ENCODE results near the gene RNF31. TPM values are rescaled to one million over a fixed set of nuclear protein-coding genes. Genes with fewer than 3 reads are reported as not detected.
A peak's percentile ranks its signal among the peaks of the same experiment; 100 is the strongest.

The RNF31 gene
- total and polyA plus RNA-seq, 2 of the 13 experiments (the other 11 are each of a cell fraction or from before 2014, with no cell fraction given), result 48.2 to 86.8 TPM

- BruUV-seq (replicated peaks), result no TSS peak
- DNase-seq (ENCODE audit: low spot score), result no peak
- Histone ChIP-seq H3K4me1 (ENCODE audit: insufficient read depth, low read length) (peaks cover 24% of the 10 kb centered on the region), H2AFZ (ENCODE audit: low read length) (no peak overlapping the region), H3K4me2 (ENCODE audit: low read depth, low read length) (no peak overlapping the region), H3K79me2 (ENCODE audit: insufficient read depth, low read length) (peaks cover 15% of the 10 kb centered on the region), H3K4me3 (replicated peaks in 1 of 3; ENCODE audit: insufficient read depth in 1 of 3, low read depth in 2 of 3, low read length in 3 of 3) (no peak overlapping the region), H3K9me3 (ENCODE audit: low read length) (no peaks in the 10 kb centered on the region), H4K20me1 (ENCODE audit: insufficient read depth, low read length) (no peaks in the 10 kb centered on the region), H3K36me3 (replicated peaks in 1 of 2; ENCODE audit: control insufficient read depth in 1 of 2, insufficient read depth in 2 of 2, low read length in 2 of 2) (peaks cover 73 to 77% of the 10 kb centered on the region in 2 experiments), H3K27me3 (ENCODE audit: control insufficient read depth in 1 of 2, insufficient read depth in 2 of 2, low read length in 2 of 2) (no peaks in the 10 kb centered on the region), H3K9ac (ENCODE audit: insufficient read depth, low read depth, low read length) (no peak overlapping the region), H3K27ac (ENCODE audit: extremely low read length, insufficient read depth, low read length) (no peak overlapping the region)
- no peak for ATAC-seq
- no peak for FAIRE-seq
- WGBS (ENCODE audit: low lambda C conversion rate), result 97% methylated on average over 7 of the region's 7 CpGs
- POLR2A ChIA-PET, result interaction anchor here (0.9 to 8.1 kb wide), 7 partner anchors 10 to 44 kb away, joined by 3 to 53 read pairs (median 4); partner anchors contain the start of genes CHMP4A, EMC9, IRF9 and TM9SF1
- intact Hi-C loops (cut with micrococcal nuclease; ENCODE audit: unreplicated experiment) (no loop called here), in situ Hi-C loops (cut with HindIII; ENCODE audit: extremely low pct_ligation_motif_present, low pct_unique_long_range_greater_than_20kb) (no loop called here)
- CTCF ChIA-PET (ENCODE audit: low intra/inter-chr PET ratio, low total read pairs), result no interaction called here
- TF ChIP-seq ZNF598 (CRISPR knock-in tag; IDR thresholded peaks at IDR 0.05; ENCODE audit: borderline replicate concordance) (0 out of 2 replicates have a peak, but pooled peaks have one; percentile 61), ZNF883 (CRISPR knock-in tag; IDR thresholded peaks at IDR 0.05; ENCODE audit: not compliant biosample characterization) (peak; percentile 60), CBX1 (IDR thresholded peaks at IDR 0.05; ENCODE audit: low read depth) (no peak), RBM22 (optimal IDR thresholded peaks at IDR 0.05; ENCODE audit: low read length) (peak; percentile 49), PTBP1 (IDR thresholded peaks at IDR 0.05; ENCODE audit: low read depth, low read length, poor library complexity, severe bottlenecking) (no peak), HES4 (CRISPR knock-in tag; IDR thresholded peaks at IDR 0.05; ENCODE audit: borderline replicate concordance) (0 out of 2 replicates have a peak, but pooled peaks have one; percentile 32), ZBTB8A (CRISPR knock-in tag; IDR thresholded peaks at IDR 0.05; ENCODE audit: borderline replicate concordance, low read depth) (no peak), ZNF407 (CRISPR knock-in tag; IDR thresholded peaks at IDR 0.05; ENCODE audit: not compliant biosample characterization) (peak; percentile 62), CREBL2 (CRISPR knock-in tag; IDR thresholded peaks at IDR 0.05; ENCODE audit: borderline replicate concordance) (peak; percentile 49; the same call in 1 of the 2 replicates), BCL3 (CRISPR knock-in tag; IDR thresholded peaks at IDR 0.05) (peak; percentile 44; the same call in 1 of the 2 replicates), NPAS2 (CRISPR knock-in tag; IDR thresholded peaks at IDR 0.05; ENCODE audit: borderline replicate concordance) (0 out of 2 replicates have a peak, but pooled peaks have one; percentile 19), XBP1 (CRISPR knock-in tag; IDR thresholded peaks at IDR 0.05) (no peak), ELF4 (CRISPR knock-in tag; IDR thresholded peaks at IDR 0.05; ENCODE audit: borderline replicate concordance) (no peak), MYC (CRISPR knock-in tag; IDR thresholded peaks at IDR 0.05; ENCODE audit: borderline replicate concordance) (peak; percentile 27; the same call in 1 of the 2 replicates), SP140L (CRISPR knock-in tag; IDR thresholded peaks at IDR 0.05; ENCODE audit: borderline replicate concordance) (no peak)
Observed at GRCh38 chr14:24185026-24185425, 37.7 kb downstream of the RNF31 start.

Data from HepG2 (cell line).